ENCODE data around the gene TTC39B. TPM values are rescaled to one million over a fixed set of nuclear protein-coding genes. Genes with fewer than 3 reads are reported as not detected.

TTC39B gene
- total RNA-seq, 3 donors from 2014 or later, result 6.7 to 11.7 (median 10.5) TPM

DNA sequence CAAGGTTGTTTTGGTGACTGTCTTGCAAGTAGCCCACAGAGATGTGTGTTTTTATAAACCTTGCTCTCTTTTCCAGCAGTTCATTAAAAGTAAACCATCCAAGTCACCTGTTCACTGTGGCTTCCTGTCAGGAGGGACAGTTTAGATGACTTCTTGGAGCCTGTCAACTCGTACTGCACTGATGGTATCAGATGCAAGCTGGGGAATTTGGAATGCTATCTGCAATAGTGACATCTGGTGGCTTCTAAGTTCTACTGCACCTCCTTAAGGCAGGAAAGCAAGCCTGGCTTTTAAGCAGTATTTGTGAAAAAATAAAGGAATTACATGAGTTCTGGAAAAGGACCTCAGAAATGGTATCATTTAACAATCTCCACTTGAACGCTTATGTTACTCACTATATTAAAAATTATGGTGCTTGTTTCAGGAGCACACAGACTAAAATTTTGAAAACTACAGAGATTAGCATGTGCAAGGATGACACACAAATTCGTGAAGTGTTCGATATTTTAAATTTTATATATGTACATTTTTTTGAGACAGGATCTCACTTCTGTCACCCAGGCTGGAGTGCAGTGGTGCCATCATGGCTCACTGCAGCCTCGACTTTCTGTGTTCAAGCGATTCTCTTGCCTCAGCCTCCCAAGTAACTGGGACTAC is 164.0 kb downstream of the TTC39B start:
- DNase-seq, result no peak
- no peaks in the 10 kb centered on the region for H3K27me3 Mint-ChIP-seq (ENCODE audit: low read depth)

GRCh38 chr9:15140051-15140450 is 167.0 kb downstream of the TTC39B start:
- peaks cover 2% of the 10 kb centered on the region for H3K4me1 Mint-ChIP-seq (ENCODE audit: low read depth)
- no peak for DNase-seq
- H3K4me3 Mint-ChIP-seq, result no peak overlapping the region
- no peaks in the 10 kb centered on the region for H3K27me3 Mint-ChIP-seq (ENCODE audit: low read depth)
- no peak for ATAC-seq
- no peaks in the 10 kb centered on the region for H3K9me3 Mint-ChIP-seq
- H3K36me3 Mint-ChIP-seq (ENCODE audit: insufficient read depth), result no peaks in the 10 kb centered on the region

More for the DNA sequence above, 164.0 kb downstream of the TTC39B start:
- Mint-ChIP-seq H3K4me1 (ENCODE audit: low read depth) (peaks cover 2% of the 10 kb centered on the region), H3K9me3 (no peaks in the 10 kb centered on the region), H3K36me3 (ENCODE audit: insufficient read depth) (no peaks in the 10 kb centered on the region), H3K4me3 (no peak overlapping the region)
- ATAC-seq, result peak; percentile 61 to 72

DNA sequence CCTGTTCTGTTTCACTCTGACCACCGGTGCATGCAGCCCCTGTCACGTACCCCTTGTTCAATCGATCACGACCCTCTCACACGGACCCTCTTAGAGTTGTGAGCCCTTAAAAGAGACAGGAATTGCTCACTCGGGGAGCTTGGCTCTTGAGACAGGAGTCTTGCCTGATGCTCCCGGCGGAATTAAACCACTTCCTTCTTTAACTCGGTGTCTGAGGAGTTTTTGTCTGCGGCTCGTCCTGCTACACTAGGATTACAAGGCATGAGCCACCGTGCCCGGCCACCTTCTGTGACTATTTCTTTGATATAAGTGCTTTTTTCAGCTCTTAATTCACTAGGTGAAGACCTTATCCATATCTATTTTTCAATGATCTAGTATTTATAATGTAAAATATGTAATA is 167.5 kb downstream of the TTC39B start:
- H3K9me3 Mint-ChIP-seq, result no peaks in the 10 kb centered on the region
- no peak overlapping the region for H3K4me3 Mint-ChIP-seq
- H3K27me3 Mint-ChIP-seq (ENCODE audit: low read depth), result no peaks in the 10 kb centered on the region
- no peaks in the 10 kb centered on the region for H3K36me3 Mint-ChIP-seq (ENCODE audit: insufficient read depth)
- DNase-seq (no peak), ATAC-seq (no peak)
- H3K4me1 Mint-ChIP-seq (ENCODE audit: low read depth), result peaks cover 4% of the 10 kb centered on the region

DNA sequence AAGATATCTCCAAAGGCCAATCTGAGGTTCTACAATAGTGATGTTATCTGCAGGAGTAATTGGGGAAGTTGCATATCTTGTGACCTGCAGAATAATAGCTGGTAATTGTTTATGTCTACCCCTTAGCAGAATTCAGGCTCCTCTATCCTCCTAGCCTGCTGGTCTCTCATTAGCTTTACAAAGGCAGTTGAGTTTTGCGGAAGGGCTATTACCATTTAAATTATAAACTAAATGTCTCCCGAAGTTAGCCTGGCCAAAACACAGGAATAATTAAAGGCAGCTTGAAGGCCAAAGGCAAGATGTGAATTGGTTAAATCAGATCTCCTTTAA is 168.7 kb downstream of the TTC39B start:
- H3K36me3 Mint-ChIP-seq (ENCODE audit: insufficient read depth), result no peaks in the 10 kb centered on the region
- DNase-seq, result no peak
- no peak for ATAC-seq
- H3K27me3 Mint-ChIP-seq (ENCODE audit: low read depth), result peaks cover 2% of the 10 kb centered on the region
- peaks cover 4% of the 10 kb centered on the region for H3K4me1 Mint-ChIP-seq (ENCODE audit: low read depth)
- H3K4me3 Mint-ChIP-seq, result no peak overlapping the region
- H3K9me3 Mint-ChIP-seq, result no peaks in the 10 kb centered on the region

DNA sequence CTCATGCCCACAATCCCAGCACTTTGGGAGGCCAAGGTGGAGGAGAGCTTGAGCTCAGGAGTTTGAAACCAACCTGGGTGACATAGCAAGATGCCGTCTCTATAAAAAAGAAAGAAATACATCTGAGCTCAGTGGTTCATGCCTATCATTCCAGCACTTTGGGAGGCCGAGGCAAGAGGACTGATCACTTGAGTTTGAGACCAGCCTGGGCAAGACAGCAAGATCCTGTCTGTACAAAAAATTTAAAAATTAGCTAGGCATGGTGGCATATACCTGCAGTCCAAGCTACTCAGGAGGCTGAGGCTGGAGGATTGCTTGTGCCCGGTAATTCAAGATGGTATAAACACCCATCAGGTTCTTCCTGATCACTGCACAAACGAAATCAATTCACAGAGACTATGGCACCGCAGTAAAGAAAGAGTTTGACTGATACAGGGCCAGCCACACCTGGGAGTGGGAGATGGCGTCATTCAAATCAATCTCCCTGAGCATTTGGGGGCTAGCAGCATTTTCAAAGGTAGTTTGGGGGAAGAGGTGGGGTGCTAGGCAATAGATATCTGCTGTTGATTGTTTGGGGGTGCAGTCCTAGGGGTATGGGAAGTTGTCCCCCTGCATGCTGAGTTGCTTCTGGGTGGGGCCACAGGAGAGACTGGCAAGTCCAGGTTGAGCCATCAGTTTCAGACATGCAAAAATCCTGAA is 169.2 kb downstream of the TTC39B start:
- Mint-ChIP-seq H3K4me1 (ENCODE audit: low read depth) (peaks cover 3% of the 10 kb centered on the region), H3K4me3 (no peak overlapping the region), H3K9me3 (no peaks in the 10 kb centered on the region), H3K36me3 (ENCODE audit: insufficient read depth) (no peaks in the 10 kb centered on the region), H3K27me3 (ENCODE audit: low read depth) (peaks cover 5% of the 10 kb centered on the region)
- DNase-seq, result no peak
- ATAC-seq, result no peak

DNA sequence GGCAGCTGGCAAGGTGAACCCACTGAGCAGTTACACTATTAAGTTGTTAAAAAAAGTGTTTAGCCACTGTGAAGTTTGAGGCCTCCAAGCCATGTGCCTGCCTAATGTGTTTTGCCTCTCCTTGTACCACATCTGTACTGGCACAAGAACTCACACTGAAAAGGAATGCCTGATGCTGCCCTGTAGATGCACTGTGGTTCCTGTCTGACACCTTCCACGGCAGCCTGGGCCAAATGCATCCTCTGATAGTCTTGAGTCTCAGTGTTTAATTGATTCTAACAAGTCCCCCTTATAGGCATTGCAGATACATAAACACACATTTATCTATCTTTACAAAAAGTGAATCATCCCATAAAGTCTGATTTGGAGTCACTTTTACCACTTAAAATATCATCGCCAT is 169.9 kb downstream of the TTC39B start:
- Mint-ChIP-seq H3K36me3 (ENCODE audit: insufficient read depth) (no peaks in the 10 kb centered on the region), H3K4me1 (ENCODE audit: low read depth) (peaks cover 2% of the 10 kb centered on the region), H3K27me3 (ENCODE audit: low read depth) (peaks cover 5% of the 10 kb centered on the region), H3K4me3 (no peak overlapping the region), H3K9me3 (no peaks in the 10 kb centered on the region)
- DNase-seq (no peak), ATAC-seq (no peak)

DNA sequence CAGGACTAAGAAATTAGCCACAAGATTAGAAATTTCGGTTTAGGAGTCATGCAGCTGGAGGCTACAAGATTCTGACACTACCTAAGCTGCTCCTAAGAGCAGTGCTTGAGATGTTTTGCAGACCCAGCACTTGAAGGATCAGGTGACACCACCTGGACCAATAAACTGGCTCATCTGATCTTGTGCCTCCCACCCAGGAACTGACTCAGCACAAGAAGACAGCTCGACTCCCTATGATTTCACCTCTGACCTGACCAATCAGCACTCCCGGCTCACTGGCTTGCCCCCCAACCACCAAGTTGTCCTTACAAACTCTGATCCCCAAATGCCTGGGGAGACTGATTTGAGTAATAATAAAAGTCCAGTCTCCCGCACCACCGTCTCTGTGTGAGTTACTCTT is 170.4 kb downstream of the TTC39B start:
- peaks cover 5% of the 10 kb centered on the region for H3K27me3 Mint-ChIP-seq (ENCODE audit: low read depth)
- H3K4me3 Mint-ChIP-seq, result no peak overlapping the region
- peak; percentile 18 to 38 for ATAC-seq
- no peaks in the 10 kb centered on the region for H3K9me3 Mint-ChIP-seq
- H3K36me3 Mint-ChIP-seq (ENCODE audit: insufficient read depth), result no peaks in the 10 kb centered on the region
- no peak for DNase-seq
- peaks cover 2% of the 10 kb centered on the region for H3K4me1 Mint-ChIP-seq (ENCODE audit: low read depth)

DNA sequence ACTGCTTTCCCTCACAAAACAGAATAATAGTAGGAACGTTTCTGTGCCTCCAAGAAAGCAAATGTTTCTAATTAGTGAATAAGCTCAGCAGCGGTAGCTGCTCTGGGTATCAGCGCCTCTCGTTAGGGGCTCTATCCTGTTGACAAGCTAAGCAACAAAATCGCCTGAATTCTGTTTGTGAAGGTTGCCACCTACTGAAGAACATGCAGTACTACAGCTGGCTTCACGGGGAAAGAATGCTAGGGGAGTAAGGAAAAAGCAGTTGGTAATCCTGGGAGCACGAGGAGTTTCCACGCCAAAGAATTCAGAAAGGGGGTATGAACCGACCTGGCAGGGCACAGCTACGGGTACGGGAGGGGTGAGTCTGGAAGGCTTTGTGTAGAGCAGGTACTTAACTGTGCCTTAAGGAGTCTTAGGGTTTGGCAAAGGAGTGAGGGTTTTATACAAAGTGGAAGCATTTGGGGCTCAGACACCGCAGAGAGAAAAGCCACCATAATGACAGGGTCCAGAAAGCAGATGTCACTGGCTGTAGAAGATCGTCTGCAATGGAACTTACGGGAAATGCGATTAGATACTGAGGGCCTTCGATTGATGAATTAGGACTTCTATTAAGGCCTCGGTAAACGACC is 171.7 kb downstream of the TTC39B start:
- Mint-ChIP-seq H3K4me1 (ENCODE audit: low read depth) (peaks cover 2% of the 10 kb centered on the region), H3K4me3 (no peak overlapping the region), H3K36me3 (ENCODE audit: insufficient read depth) (no peaks in the 10 kb centered on the region), H3K9me3 (no peaks in the 10 kb centered on the region), H3K27me3 (ENCODE audit: low read depth) (peaks cover 5% of the 10 kb centered on the region)
- DNase-seq, result peak; percentile 20
- peak; percentile 62 to 73 for ATAC-seq

DNA sequence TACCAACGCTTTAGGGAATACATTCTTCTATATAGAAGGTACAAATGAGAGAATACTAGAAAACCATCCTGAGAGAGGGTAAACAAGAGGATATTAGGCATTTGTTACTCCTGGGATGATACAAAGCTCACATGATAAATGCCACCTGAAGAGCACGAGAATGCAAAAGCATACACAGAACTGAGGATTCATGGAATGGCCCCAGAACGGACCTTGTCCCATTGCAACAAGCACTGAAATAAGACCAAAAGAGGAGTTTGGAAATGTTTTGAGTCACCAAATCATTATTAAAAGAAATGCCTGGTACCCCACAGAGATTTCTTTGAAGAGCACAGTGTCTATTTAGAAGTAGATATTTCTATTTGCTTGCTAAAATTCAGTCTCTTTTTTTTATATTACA is 173.5 kb downstream of the TTC39B start:
- H3K4me1 Mint-ChIP-seq (ENCODE audit: low read depth), result peaks cover 2% of the 10 kb centered on the region
- no peak for ATAC-seq

GRCh38 chr9:15132091-15132490 is 174.9 kb downstream of the TTC39B start:
- H3K4me1 Mint-ChIP-seq (ENCODE audit: low read depth), result peaks cover 2% of the 10 kb centered on the region
- no peak for ATAC-seq
- H3K36me3 Mint-ChIP-seq (ENCODE audit: insufficient read depth), result no peaks in the 10 kb centered on the region
- no peak for DNase-seq
- H3K4me3 Mint-ChIP-seq, result no peak overlapping the region
- H3K9me3 Mint-ChIP-seq, result no peaks in the 10 kb centered on the region
- peaks cover 5% of the 10 kb centered on the region for H3K27me3 Mint-ChIP-seq (ENCODE audit: low read depth)

More for the DNA sequence above, 173.5 kb downstream of the TTC39B start:
- Mint-ChIP-seq H3K27me3 (ENCODE audit: low read depth) (peaks cover 5% of the 10 kb centered on the region), H3K9me3 (no peaks in the 10 kb centered on the region), H3K36me3 (ENCODE audit: insufficient read depth) (no peaks in the 10 kb centered on the region), H3K4me3 (no peak overlapping the region)
- DNase-seq, result no peak

DNA sequence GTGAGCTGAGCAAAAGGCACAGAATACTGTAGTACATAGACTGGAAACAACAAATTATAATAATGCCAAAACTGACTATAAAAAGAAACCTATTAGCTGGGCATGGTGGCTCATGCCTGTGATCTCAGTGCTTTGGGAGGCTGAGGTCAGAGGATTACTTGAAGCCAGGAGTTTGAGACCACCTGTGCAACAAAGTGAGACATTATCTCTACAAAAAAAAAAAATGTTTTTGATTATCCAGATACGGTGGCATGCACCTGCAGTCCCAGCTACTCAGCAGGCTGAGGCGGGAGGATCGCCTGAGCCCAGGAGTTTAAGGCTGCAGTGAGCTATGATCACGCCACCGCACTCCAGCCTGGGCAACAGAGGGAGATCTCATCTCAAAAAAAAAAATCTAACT is 175.9 kb downstream of the TTC39B start:
- DNase-seq (no peak), ATAC-seq (no peak)
- Mint-ChIP-seq H3K4me1 (ENCODE audit: low read depth) (peaks cover 2% of the 10 kb centered on the region), H3K27me3 (ENCODE audit: low read depth) (peaks cover 10% of the 10 kb centered on the region), H3K4me3 (no peak overlapping the region), H3K36me3 (ENCODE audit: insufficient read depth) (no peaks in the 10 kb centered on the region), H3K9me3 (no peaks in the 10 kb centered on the region)

DNA sequence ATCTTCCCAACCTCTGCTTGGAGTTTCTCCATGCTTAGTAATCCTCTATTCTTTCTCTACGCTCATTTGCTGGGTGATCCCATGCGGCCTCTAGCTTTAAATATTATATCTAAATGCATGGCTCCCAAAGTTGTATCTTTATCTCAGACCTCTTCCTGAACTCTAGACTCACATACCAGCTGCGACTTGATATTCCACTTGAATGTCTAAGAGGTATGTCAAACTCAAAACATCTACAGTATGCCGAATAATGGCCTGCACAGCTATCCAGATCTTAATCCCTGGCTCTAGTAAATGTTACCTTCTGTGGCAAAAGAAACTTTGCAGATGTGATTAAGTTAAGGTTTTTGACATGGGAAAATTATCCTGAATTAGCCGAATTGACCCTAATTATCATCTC is 179.2 kb downstream of the TTC39B start:
- DNase-seq (no peak), ATAC-seq (no peak)
- no peaks in the 10 kb centered on the region for H3K9me3 Mint-ChIP-seq
- H3K36me3 Mint-ChIP-seq (ENCODE audit: insufficient read depth), result no peaks in the 10 kb centered on the region
- no peak overlapping the region for H3K4me3 Mint-ChIP-seq
- H3K4me1 Mint-ChIP-seq (ENCODE audit: low read depth), result no peaks in the 10 kb centered on the region
- H3K27me3 Mint-ChIP-seq (ENCODE audit: low read depth), result peaks cover 11% of the 10 kb centered on the region

DNA sequence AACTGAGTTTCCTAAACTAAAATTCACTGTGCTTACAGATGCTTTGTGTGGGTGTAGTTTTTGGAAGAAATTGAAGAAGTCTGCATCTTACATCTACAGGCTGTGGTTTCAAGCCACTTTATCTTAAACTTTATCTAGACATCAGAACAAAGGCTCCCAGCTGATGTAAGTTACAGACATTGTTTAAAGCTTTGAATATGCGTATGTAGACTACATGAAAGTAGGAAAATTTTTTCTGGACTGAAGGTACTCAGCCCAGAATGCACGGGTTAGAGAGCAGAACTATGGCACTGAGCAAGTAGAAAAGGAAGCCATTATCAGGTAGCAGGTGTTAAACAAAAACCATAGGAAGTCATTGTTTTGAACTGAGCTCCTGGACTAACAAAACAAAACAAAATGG is 185.4 kb downstream of the TTC39B start:
- no peak for DNase-seq
- peaks cover 8% of the 10 kb centered on the region for H3K27me3 Mint-ChIP-seq (ENCODE audit: low read depth)
- peaks cover 16% of the 10 kb centered on the region for H3K4me1 Mint-ChIP-seq (ENCODE audit: low read depth)
- no peak for ATAC-seq
- H3K9me3 Mint-ChIP-seq, result no peaks in the 10 kb centered on the region
- H3K4me3 Mint-ChIP-seq, result no peak overlapping the region
- no peaks in the 10 kb centered on the region for H3K36me3 Mint-ChIP-seq (ENCODE audit: insufficient read depth)

- H3K36me3 Mint-ChIP-seq (ENCODE audit: insufficient read depth), result no peaks in the 10 kb centered on the region
- peaks cover 5% of the 10 kb centered on the region for H3K4me1 Mint-ChIP-seq (ENCODE audit: low read depth)
- no peaks in the 10 kb centered on the region for H3K9me3 Mint-ChIP-seq
- H3K27me3 Mint-ChIP-seq (ENCODE audit: low read depth), result peaks cover 6% of the 10 kb centered on the region
- no peak for ATAC-seq
- no peak for DNase-seq
- no peak overlapping the region for H3K4me3 Mint-ChIP-seq
Observed at GRCh38 chr9:15116130-15116580, 190.9 kb downstream of the TTC39B start.

GRCh38 chr9:15115702-15116101 is 191.3 kb downstream of the TTC39B start:
- no peak overlapping the region for H3K4me3 Mint-ChIP-seq
- no peaks in the 10 kb centered on the region for H3K36me3 Mint-ChIP-seq (ENCODE audit: insufficient read depth)
- peaks cover 2% of the 10 kb centered on the region for H3K4me1 Mint-ChIP-seq (ENCODE audit: low read depth)
- no peaks in the 10 kb centered on the region for H3K9me3 Mint-ChIP-seq
- ATAC-seq (no peak), DNase-seq (no peak)
- H3K27me3 Mint-ChIP-seq (ENCODE audit: low read depth), result peaks cover 6% of the 10 kb centered on the region
